NCI-H2196 (cell line): Measurements from ENCODE around the gene LPAR1.
"Not testable (repeated sequence)": the region's sequence is repeated elsewhere in the genome, so short reads cannot be mapped to it uniquely, and the experiment has no call there.

Experiments
- DNase-seq: peaks from one replicate; lab custom pipeline; 2025; ENCODE audit not compliant: unreplicated experiment; lab: John Stamatoyannopoulos, UW

LPAR1 gene

DNA sequence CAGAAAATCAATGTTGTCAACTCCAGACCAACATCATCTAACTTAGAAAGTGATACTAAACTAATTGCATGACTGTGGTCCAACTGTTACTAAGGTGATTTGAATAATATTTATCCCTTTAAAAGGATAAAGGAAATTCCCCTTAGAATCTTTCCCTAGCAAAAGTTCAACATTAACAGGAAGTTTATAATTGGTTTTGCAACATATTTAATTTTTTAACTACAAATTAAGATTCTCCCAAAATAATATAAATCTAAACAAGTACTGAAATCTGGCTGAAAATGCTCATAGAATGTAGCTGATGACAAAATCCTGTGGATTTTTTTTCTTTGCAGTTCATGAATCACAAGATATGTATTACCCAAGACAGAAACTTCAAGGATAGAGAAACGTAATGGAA lies 151.4 kb downstream of the LPAR1 start:
- no peak for DNase-seq

DNA sequence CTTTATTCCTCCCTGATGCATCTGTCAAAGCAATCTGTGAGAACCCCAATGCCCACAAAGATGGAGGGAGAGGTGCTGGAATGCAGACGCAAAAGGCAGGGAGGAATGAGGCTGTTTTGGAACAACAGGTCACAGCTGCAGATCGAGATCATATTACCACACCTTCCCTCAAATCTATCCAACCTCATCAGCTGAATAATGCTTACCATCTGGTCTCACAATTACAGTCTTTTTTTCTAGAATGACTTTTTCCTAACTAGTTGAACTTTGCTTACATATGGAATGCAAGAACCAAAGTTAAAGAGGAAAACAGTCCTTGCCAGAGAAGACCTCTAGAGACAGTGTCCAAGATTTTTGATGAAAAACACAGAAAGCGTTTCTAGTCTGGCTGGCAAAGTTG lies 158.1 kb downstream of the LPAR1 start:
- DNase-seq, result no peak

DNA sequence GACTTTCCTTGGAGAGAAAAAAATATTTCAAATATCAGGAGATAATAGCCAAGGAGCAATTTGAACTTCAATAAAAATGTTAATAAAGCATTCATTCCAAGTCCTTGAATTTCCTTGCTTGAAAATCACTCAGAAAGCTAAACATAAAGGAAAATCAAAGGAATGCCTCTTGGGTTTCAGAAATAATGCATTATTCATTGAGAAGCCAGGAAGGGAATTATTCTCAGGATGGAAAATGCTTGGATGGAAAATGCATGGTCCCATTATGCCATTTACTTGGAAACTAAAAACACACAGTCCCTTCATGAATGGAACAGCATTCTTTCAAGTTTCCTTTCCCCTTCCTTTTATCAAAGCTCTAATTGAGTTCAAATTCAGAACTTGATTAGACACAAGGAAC lies 160.9 kb downstream of the LPAR1 start:
- DNase-seq, result no peak

DNA sequence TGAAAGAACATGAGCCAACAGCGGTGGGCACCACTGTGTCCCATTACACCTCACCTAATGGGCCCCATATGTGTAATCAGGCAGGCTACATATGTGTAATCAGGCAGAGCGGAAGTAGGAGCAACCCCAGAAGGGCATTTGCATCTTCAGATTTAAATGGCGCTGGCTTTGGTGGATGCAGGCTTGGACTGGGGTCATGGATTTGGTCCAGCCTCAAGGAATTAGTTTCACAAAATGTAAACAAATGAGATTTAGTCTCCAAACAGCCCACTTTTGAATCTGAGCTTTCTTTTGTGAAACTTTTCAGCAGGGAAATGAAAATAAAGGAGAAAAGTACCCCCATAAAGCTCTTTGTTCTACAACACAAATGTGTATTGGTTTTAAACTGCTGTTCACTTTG lies 161.3 kb downstream of the LPAR1 start:
- DNase-seq, result no peak

DNA sequence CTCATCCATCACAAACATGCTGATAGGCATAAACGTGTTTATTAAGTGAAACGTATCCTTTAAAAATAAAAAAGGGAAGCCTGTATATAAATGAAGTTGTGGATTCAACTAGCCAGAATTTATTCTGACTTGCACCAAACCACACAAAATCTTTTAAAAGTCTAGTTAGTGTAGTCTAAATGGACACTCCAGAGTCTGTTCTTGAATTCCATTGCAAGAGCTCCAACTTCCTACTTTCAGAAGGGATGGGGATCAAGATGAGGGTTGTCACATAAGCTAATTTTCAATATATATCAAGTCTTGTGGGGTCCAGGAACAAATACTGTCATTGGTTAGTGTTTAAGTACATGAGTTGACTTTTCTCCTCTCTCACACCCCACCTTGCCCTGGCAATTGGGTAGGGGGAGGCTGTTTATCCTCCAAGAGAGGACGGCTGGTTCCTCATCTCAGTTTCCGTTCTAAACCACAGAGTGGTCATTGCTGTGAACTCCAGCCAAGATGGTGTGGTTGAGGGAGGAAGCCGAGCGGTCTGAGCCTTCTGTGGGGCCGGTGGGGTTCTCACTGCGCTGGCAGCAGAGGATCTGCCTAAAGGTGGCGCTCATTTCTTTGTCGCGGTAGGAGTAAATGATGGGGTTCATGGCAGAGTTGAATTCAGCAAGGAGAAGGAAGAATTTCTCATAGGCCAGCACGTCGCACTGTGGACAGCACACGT lies 163.2 kb downstream of the LPAR1 start:
- no peak for DNase-seq

DNA sequence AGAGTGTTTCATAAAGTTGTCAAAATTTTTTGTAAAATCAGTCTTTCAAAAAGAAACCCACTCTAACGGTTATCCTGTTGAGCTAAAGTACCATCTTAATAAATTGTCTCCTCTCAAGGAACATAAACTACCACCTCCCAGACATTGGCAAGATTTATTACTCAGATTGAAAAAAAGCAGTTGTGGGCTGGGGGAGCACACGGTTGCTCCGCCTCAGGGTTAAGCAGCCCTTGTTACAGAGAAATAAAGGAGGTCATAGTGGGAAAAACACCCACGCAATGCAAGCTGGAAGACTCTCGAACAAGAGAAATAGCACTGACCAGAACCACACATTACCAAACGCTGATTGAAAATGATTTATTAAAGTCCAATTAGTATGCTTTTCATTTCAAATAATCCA lies 165.3 kb downstream of the LPAR1 start:
- DNase-seq, result no peak

DNA sequence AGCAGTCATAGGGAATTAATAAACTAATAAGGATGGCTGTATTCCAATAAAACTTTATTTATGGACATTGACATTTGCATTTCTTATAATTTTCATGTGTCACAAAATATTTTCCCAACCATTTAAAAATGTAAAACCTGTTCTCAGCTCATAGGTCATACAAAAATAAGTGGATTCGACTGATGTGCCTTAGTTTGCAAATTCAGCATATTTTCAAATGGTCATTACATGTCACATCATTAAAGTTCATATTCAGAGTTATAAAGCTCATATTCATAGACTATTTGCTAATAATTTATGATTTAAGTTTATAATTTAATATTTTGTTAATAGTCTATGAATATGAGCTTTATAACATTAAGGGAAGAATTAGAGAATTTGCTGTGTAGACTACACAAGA lies 166.5 kb downstream of the LPAR1 start:
- DNase-seq, result no peak

DNA sequence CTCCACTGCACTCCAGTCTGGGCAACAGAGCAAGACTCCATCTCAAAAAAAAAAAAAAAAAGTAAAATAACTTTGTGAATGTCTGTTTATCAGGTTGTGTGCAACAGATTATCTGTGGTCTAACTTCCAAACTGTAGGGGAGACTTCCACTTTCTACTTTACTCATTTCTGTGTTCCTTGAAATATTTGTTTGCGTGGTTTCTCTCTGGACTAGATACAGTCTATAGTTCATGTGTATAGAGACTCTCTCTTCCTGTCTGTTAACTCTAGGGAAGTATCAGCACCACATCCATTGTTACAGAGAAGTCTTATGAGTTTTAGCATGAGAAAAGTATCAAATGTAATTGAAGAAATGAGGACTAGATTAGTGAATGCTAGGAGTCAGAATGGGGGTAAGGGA lies 168.3 kb downstream of the LPAR1 start:
- no peak for DNase-seq

DNA sequence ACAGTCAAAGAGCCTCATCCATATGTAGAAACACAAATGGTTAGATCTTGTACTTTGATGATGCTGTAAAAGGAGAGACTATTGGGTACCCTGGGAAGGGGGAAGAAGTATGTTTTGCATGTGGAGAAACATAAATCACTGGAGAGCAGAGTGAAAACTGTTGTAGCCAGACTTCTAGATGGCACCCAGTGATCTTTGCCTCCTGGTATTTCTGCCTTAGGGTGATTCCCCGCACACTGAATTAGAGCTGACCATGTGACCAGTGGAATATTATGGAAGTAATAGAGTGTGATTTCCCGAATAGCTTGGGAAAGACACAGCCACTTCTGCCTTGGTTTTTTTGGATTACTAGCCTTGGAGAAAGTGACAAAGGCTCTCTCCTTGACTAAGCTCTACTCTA lies 174.3 kb downstream of the LPAR1 start:
- no peak for DNase-seq

DNA sequence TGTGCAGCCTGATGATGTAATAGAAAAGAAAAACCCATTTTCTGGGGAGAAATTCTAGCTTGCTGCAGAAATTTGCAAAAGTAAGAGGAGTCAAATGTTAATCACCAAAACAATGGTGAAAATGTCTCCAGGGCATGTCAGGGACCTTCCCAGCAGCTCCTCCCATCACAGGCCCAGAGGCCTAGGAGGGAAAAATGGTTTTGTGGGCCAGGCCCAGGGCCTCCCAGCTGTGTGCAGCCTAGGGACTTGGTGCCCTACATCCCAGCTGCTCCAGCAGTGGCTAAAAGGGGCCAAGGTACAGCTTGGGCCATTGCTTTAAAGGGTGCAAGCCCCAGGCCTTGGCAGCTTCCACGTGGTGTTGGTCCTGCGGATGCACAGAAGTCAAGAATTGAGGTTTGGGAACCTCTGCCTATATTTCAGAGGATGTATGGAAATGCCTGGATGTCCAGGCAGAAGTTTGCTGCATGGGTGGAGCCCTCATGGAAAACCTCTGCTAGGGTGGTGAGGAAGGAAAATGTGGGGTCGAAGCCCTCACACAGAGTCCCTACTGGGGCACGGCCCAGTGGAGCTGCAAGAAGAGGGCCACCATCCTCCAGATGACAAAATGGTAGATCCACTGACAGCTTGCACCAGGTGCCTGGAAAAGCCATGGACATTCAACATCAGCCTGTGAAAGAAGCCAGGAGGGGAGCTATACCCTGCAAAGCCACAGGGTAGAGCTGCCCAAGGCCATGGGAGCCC lies 176.7 kb downstream of the LPAR1 start:
- not testable (repeated sequence) for DNase-seq

DNA sequence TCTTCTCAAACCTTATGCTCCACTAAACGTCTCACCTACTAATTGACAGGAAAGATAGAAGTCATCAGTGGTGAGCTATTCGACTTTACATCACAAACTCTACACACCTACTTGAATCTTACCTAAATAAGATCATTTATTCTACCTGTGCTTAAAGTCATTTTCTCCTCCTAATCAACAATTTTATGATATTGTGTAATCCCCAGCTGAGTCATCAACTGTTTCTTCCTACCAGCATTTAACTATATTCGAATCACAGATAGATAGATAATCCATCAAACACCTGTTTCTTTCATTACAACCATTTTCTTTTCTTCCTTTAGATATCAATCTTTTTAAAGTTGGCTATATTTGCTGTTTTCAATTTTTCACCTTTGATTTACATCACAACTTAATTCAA lies 181.5 kb downstream of the LPAR1 start:
- no peak for DNase-seq

DNA sequence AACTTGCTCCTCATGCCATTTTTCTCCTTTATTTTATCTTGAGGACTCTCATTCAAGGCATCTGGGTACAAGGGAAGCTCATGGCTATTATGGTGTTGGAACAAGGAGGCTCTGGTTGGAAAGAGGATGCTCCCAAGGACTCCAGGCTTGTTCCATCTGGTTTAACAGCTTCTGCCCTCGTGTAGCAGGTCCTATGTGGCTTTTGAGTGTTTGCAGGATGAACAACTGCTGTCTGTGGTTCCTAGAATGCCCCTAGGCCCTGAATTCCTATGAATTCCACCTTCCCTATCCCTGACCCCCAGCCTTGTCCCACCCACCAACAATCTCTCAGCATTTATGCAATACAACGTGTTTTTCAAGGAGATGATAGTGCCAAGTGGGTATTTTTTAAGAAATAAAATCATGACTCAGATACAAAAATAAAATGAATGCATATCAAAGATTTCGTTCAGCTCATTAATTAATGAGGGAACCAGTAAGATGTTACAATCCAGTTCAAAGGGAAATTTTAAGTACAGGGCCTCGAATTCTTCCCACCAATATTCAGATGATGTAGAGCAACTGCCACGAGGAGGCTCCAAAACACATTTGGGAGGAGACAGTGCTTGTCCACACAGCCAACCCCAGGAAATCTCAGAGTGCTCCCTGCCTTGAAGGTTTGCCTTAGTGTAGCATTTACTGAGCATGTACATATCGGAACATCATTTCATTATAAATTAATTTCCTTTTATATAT lies 187.7 kb downstream of the LPAR1 start:
- DNase-seq, result no peak

DNA sequence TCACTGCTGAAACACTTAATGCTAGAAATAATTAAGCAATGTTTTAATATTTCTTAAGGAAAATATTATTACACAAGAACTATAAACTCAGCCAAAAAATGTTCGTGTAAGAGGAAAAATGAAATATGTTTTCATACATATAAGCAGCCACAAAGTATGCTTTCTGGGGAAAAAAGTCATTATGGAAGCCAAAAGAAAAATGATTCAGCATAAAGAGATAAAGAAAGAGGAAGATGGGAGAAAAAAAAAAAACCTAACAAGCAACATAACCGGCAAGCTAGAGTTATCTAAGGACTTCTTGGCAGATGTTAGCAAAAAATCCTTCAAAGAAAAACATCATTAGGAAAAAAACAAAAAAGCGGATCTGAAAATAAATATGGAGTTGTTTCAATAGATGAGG lies 190.6 kb downstream of the LPAR1 start:
- DNase-seq, result no peak

DNA sequence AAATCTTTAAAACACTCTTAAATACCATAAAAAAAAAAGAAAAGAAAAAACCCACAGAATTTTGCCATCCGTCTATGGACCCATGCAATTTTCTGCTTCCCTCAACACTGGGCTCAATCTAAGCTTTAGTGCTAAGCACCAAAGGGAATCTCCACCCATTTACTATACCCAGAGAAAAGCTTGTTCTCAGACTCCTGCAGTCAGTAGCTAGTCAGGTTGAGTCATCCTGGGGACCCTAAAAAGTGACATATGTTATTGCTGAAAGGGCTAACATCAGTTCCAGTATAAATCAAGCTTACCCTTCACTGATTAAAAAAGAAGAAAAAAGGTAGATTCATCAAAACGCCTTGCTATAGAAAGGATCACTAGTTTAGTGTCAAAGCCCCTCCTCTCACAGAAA lies 192.1 kb downstream of the LPAR1 start:
- DNase-seq, result no peak

DNA sequence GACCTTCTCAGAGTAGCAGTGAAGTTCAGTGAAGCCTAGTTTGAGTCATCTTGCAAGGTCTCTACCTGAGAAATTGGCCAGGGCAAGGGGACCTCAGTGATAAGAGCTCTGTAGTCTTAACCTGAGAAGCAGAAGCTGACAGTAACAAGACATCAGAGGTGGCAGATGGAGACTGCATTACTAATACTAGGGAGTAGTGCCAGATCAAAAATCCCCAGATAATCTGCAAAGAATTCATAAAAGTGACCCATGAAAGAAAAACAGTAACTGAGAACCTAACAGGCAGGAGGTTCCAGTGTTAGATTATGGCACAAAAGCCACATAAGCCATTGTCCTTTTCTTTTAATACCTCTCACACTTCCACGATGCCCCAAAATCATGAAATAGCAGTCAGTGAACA lies 194.1 kb downstream of the LPAR1 start:
- no peak for DNase-seq

DNA sequence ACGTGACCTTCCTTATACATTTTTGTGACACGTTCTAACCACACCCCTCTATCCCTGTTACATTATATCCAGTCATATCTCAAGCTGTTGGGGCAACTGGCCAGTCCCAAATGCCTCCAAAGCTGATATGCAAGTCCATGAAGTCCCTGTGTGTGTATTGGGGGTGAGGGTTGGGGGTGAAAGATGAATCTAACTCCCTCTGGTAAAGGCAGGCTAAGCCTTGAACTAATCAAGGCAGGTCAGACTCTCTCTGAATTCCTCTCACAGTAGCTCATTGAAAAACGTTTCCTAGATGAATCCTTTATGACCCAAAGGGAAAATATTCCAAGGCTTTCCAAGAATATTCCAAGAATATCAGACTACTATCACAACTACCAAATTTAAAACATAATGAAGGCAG lies 195.3 kb downstream of the LPAR1 start:
- DNase-seq, result no peak

DNA sequence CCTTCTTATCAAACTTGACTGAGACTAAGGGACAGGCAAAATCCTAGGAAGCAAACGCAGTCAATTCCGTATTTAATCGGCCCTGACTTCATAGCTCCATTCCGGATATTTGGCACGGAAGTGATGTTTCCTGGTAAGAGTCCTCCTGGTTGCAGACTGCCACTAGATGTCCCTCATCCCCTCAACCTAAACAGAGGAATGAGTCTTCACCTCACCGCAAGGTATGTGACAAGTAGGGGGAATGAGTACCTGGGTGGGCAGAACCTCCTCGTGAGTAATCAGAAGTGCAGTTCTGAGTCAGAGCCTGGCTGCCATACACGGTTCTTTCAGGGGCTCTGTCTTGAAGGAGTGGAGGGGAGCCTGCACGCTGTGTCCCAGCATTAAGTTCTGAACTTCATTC lies 196.1 kb downstream of the LPAR1 start:
- no peak for DNase-seq

DNA sequence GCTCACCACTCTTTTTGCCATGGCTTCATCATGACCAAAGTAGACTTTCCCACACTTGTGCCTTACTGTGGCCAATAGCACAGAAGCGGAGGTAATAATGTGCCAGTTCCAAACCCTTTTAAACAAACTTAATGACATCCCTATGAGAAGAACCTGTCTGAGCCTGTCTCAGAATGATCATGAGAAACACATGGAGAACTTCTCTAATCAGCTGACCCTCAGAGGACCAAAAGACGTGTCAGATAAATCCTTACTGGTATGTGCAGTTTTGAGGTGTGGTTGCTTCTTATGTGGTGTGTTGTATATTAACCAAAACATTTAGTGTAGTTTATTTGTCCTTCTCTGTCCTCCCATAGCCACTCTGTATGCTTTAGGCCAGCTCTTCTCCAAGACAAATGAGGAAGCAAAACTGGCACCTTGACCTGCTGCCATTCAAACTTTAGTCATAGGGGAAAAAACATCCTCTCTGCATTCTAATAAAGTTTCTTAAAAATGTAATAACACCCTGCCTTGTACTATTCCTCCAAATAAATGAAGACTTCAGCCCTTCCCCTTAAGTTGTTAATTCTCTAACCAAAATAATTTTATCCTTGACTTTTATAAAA lies 200.8 kb downstream of the LPAR1 start:
- no peak for DNase-seq

DNA sequence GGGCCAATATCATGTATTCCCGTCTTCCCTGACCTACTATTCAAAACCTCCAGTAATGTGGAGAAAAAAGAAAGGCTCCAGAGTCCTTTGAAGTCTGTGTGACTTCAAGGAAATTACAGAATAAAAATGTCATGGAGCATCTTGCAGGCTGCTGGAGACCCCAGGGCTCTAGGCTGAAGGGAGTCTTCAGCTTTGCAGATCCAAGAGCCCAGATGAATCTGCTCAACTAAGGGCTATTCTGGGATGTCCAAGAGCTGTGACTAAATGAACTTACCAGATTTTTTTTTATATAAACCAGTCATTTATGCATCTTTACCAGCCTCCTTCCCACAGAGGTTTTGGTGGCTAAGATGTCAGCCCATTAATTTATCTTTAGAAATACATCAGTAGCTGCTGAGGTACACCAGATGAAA lies 202.4 kb downstream of the LPAR1 start:
- DNase-seq, result no peak

DNA sequence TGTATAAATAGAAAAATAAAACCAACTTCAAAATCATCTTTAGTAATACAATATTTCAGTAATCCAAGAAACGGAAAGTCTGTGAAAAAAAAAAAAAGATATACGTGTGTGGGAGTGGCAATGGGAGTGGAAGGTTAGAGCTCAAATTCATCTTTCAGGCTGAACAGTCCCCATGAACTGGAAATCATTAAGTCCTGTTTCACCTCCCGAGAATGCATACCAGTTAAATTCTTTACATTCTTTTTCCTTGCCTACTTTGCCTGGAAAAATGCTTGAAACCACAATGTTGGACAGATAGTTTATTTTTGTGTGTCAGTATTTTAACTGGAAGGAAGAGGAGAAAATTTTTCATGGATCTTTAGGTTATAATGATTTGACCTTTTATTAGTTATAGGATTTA lies 202.9 kb downstream of the LPAR1 start:
- DNase-seq, result no peak

DNA sequence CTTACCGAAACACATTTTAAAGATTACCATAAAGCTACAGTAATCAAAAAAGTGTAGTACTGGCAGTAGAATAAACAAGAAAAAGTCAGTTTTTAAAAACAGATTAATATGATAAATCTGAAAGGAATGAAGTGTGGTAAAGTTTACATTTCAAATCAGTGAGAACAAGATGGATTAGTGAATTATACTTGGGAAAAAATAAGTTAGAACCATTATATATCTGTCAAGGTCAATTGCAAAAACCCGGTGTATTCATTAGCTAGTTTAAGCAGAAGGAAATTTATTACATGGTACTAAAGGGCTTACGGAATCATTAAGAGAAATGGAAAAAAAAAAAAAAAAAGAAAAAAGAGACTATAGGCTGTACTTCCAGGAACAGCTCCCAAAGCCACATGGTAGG lies 205.3 kb downstream of the LPAR1 start:
- no peak for DNase-seq

DNA sequence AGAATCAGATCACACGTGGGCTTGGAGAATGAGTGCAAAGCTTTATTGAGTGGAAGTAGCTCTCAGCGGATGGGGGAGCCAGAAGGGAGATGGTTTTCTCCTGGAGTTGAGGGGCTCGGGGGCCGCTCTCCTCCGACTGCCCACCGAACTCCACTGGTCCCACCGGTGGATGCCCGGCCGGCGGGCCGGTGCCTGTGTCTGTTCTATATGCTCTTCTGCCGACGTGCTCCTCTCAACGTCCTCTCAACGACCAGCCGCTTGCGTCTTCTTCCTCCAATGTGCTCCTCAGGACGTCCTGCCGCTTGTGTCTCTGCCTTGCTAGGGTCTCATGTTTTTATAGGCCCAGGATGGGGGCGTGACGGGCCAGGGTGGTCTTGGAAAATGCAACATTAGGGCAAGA lies 207.8 kb downstream of the LPAR1 start:
- DNase-seq, result no peak
